Left ventricle myocardium inferior (tissue), 1 donor: ENCODE results near the gene PAX9. TPM values are rescaled to one million over a fixed set of nuclear protein-coding genes. Genes with fewer than 3 reads are reported as not detected.

Experiments
- DNase-seq: peaks from one replicate; pipeline ENCODE4 v3.0.0-alpha.2; 2020
- H3K27ac ChIP-seq: fragments of 200-600 bp; replicated peaks from 2 replicates; pipeline ENCODE4 v1.8.0; 2021
- H3K27me3 ChIP-seq: fragments of 200-600 bp; 2 replicates; pipeline ENCODE4 v1.8.0; 2021; ENCODE audit warnings: low read depth
- H3K36me3 ChIP-seq: fragments of 200-600 bp; 2 replicates; pipeline ENCODE4 v1.8.0; 2021
- H3K4me1 ChIP-seq: fragments of 200-600 bp; 2 replicates; pipeline ENCODE4 v1.8.0; 2021
- H3K4me3 ChIP-seq: fragments of 200-600 bp; 2 replicates; pipeline ENCODE4 v1.8.0; 2021; ENCODE audit warnings: mild to moderate bottlenecking, moderate library complexity
- H3K9me3 ChIP-seq: fragments of 200-600 bp; replicated peaks from 2 replicates; pipeline ENCODE4 v1.8.0; 2021
- intact Hi-C: fragments of 100-400 bp; cut with micrococcal nuclease; formaldehyde crosslinking; loops from one replicate; pipeline ENCODE4 v1.11.0; 2022
- total RNA-seq: library from RNA; stranded (reverse); fragmentation: NEBNext Ultra II Directional; extraction: Animal tissue kit (Norgen Biotek cat#: 25700); gene quantifications from one replicate; pipeline ENCODE4 v1.2.1, GENCODE V29; 2021
- TF ChIP-seq, protein P1 (sequence below): fragments of 200-600 bp; IDR thresholded peaks from 2 replicates; pipeline ENCODE4 v1.8.0; 2021; ENCODE audit warnings: antibody characterized with exemption, mild to moderate bottlenecking, borderline replicate concordance
- donor health status: DM: no; HTN: yes; CAD: no; lungs with severe emphysema.

Gene PAX9
- total RNA-seq, 1 donor from 2014 or later, result not detected

DNA sequence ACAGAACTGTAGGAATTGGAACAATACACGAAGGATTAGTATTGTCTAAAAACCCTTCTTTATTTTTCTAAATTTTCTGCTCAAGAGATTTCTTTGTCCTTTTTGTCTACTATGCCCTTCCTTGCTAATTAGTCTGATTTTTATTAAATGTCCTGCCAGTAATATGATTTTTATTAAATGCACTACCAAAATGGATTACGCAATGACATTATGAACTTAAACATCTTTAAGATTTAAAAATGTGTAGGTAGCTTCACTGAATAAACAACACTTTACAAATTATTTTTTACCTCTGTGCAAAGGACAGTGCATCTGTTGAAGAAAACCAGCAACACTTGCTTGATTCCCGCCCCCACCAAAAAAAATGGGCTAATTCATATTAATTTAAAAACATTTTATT is 8.2 kb upstream of the PAX9 start:
- no peaks in the 10 kb centered on the region for H3K9me3 ChIP-seq
- H3K4me3 ChIP-seq, result no peak overlapping the region
- no peaks in the 10 kb centered on the region for H3K36me3 ChIP-seq
- peaks cover 45% of the 10 kb centered on the region for H3K4me1 ChIP-seq
- H3K27ac ChIP-seq, result no peak overlapping the region
- DNase-seq, result no peak
- TF ChIP-seq, protein P1, sequence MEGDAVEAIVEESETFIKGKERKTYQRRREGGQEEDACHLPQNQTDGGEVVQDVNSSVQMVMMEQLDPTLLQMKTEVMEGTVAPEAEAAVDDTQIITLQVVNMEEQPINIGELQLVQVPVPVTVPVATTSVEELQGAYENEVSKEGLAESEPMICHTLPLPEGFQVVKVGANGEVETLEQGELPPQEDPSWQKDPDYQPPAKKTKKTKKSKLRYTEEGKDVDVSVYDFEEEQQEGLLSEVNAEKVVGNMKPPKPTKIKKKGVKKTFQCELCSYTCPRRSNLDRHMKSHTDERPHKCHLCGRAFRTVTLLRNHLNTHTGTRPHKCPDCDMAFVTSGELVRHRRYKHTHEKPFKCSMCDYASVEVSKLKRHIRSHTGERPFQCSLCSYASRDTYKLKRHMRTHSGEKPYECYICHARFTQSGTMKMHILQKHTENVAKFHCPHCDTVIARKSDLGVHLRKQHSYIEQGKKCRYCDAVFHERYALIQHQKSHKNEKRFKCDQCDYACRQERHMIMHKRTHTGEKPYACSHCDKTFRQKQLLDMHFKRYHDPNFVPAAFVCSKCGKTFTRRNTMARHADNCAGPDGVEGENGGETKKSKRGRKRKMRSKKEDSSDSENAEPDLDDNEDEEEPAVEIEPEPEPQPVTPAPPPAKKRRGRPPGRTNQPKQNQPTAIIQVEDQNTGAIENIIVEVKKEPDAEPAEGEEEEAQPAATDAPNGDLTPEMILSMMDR, result no peak
- intact Hi-C loops, result no loop called here
- H3K27me3 ChIP-seq, result peaks cover 100% of the 10 kb centered on the region

DNA sequence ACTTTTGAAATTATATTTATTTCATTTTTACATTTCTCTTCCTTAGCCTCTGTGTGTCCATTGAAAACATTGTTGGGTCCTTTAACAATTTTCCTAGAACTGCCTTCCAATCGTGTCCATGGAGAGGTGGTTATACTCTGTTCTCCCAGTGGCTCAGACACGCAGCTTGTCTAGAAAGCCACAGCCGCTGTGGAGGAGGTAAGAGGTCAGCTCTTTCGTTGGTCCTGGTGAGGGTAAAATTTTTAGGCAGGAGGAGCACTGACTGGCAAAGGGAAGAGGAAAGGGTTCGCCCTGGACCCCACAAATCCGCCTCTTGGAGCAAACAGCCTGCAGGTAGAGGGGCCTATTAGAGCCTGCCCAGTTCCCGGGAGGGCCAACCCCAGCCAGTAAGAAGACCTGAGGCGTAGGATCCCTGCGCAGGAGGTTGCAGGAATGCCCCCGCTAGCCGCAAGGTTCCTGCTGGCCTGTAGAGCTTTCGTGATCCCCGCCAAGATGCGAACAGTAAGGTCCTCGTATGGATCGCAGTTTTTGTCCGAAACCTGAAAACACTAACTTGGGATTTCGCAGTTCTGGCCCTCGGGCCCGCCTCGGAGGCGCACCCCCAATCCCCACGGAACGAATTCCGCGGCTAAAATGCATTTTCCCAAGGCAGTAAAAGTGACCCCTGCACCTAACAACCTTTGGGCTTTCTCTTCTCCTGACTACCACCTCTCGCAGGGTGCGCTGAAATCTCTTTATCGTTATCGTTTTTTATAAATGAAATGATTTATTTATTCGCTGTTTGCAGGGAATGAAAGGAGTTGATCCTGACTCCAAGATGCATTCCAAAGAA is 7.5 kb upstream of the PAX9 start:
- no peak overlapping the region for H3K4me3 ChIP-seq
- peaks cover 50% of the 10 kb centered on the region for H3K4me1 ChIP-seq
- TF ChIP-seq, protein P1, result no peak
- H3K27me3 ChIP-seq, result peaks cover 100% of the 10 kb centered on the region
- no peaks in the 10 kb centered on the region for H3K36me3 ChIP-seq
- DNase-seq, result no peak
- intact Hi-C loops, result no loop called here
- H3K9me3 ChIP-seq, result no peaks in the 10 kb centered on the region
- no peak overlapping the region for H3K27ac ChIP-seq

DNA sequence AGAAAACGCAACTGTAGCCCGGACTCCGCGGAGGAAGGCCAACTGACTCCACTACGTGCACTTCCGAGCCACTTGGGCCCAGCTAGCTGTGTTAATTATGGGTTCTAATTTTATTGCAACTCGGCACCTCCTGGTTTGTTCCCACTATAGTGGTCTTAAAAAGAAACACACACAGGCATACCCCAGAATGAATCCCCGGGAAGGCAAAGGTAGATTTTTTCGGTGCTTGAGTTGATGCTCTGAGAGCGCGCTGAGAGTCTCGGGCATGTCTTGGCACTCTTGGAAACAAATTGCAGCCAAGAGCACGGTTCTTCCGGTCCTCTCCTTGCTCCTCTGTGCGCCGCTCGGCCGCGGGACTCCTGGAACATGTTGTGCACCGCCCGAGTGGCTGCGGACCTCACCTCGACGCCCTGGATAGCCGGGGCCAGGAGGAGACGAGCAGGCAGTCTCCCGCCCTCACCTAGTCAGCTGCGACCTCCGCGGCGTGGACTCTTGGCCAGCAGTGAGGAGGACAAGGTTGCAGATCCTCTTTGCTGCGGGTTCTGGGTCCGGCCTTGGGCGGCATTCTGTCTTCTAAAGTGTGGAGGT is 6.8 kb upstream of the PAX9 start:
- Histone ChIP-seq H3K27me3 (peaks cover 100% of the 10 kb centered on the region), H3K9me3 (no peaks in the 10 kb centered on the region), H3K4me3 (no peak overlapping the region), H3K4me1 (peaks cover 56% of the 10 kb centered on the region), H3K27ac (no peak overlapping the region), H3K36me3 (no peaks in the 10 kb centered on the region)
- intact Hi-C loops, result no loop called here
- no peak for DNase-seq
- TF ChIP-seq, protein P1, result no peak

DNA sequence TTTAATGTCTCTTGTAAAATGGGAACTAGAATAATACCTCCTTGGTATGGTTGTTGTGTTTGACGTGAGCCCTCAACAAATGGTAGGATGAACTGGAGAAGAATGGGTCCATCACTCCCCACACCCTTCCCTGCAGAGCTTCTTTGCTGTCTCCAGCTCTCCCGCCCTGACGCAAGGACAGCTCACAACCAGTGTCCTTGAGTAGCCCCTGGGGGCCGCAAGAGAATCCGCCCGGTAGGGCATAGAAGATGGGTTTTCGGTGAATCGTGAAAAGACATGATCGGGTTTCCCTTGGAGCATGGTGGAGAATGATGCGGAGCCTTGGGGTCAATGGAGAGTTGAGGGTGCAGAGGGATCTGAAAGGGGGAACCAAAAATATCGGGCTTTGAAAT is 6.1 kb upstream of the PAX9 start:
- intact Hi-C loops, result no loop called here
- Histone ChIP-seq H3K4me1 (peaks cover 56% of the 10 kb centered on the region), H3K36me3 (no peaks in the 10 kb centered on the region), H3K27ac (no peak overlapping the region), H3K9me3 (no peaks in the 10 kb centered on the region), H3K4me3 (no peak overlapping the region), H3K27me3 (peaks cover 100% of the 10 kb centered on the region)
- DNase-seq, result no peak
- TF ChIP-seq, protein P1, result no peak

DNA sequence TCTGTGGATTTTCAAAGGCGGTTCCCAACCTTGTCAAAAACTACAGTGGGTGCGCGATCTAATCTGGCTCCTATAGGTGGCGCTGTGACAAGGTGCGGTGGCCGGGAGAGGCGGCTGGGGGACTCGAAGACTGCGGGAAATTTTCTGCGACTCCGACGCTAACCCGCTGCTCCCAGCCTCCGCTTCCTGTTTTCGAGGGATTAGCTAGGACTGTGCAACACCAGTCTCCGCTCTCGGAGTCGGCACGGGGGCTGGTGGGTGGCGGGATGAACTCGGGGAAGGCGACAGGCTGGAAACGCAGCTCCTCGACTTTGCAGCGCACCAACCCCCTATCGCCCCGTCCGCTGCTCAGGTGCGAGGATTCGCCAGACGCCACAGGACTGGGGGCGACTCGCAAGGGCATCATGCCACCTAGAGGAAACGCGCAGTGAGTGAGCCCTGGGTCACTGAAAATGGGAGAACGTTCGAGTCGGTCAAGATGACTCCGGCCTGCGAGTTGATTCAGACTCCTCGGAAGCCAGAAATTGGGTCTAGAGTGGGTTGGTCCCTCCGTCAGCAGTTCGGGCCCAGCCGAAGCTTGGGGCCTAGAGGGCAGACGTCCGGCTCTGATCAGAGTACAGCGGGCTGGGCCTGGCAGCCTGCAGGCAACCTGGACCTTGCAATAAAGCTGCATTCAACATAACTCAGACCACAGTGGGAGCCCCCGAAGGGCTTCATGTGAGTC is 5.5 kb upstream of the PAX9 start:
- no peak for DNase-seq
- Histone ChIP-seq H3K4me1 (peaks cover 60% of the 10 kb centered on the region), H3K4me3 (peak overlapping the region; percentile 34), H3K27ac (no peak overlapping the region), H3K9me3 (no peaks in the 10 kb centered on the region), H3K36me3 (no peaks in the 10 kb centered on the region), H3K27me3 (peaks cover 100% of the 10 kb centered on the region)
- TF ChIP-seq, protein P1, result peak; percentile 44
- intact Hi-C loops, result no loop called here
